ENCODE data around the gene UCP3. TPM values are rescaled to one million over a fixed set of nuclear protein-coding genes. Genes with fewer than 3 reads are reported as not detected.

The UCP3 gene
- total and polyA plus RNA-seq, 10 of the 15 experiments (the other 5 are each of a cell fraction or from before 2014, with no cell fraction given) = 0.02 to 1.9 (median 0.94) TPM

DNA sequence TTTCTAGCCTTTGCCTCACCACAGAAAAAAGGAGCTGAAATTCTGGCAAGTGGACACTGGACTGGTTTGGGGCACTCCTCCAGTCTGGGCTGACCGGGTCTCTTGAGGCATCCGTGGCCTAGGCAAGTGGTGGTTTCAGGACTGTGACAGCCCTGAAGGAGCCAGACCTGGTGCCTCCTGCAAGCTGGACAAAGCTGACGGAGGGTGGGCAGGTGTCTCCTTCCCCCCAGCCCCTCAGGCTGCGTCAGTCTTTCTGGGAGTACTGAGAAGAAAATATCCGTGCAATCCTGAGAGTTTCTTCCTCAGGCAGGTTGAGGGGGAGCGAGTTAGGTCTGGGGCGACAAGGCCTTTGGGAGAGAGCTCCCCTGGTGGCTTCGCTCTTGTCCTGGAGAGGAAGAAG, 4.3 kb upstream of the UCP3 start:
- Histone ChIP-seq H3K27ac (ENCODE audit: control insufficient read depth, insufficient read depth) (no peak overlapping the region), H3K9me3 (replicated peaks; ENCODE audit: control insufficient read depth, insufficient read depth, low read length) (no peaks in the 10 kb centered on the region), H3K4me2 (ENCODE audit: control insufficient read depth, insufficient read depth) (no peak overlapping the region), H3K9ac (ENCODE audit: control insufficient read depth, insufficient read depth, low read length) (no peak overlapping the region), H3K36me3 (ENCODE audit: control insufficient read depth in 2 of 2, insufficient read depth in 2 of 2, low read length in 1 of 2) (peaks cover 0 to 1% of the 10 kb centered on the region in 2 experiments), H3K4me3 (no peak overlapping the region), H4K20me1 (ENCODE audit: control insufficient read depth, insufficient read depth) (no peaks in the 10 kb centered on the region), H3K27me3 (replicated peaks in 1 of 2; ENCODE audit: control insufficient read depth in 2 of 2, insufficient read depth in 2 of 2, low read length in 1 of 2) (no peaks in the 10 kb centered on the region), H2AFZ (ENCODE audit: control insufficient read depth, low read depth, low read length) (no peak overlapping the region), H3K79me2 (ENCODE audit: control insufficient read depth, insufficient read depth, low read length) (no peaks in the 10 kb centered on the region), H3K4me1 (ENCODE audit: control insufficient read depth, insufficient read depth, low read length) (peaks cover 20% of the 10 kb centered on the region)
- ChIA-PET RAD21 (ENCODE audit: unreplicated experiment) (no interaction called here), CTCF (interaction anchor here (0.5 to 1.3 kb wide), 3 partner anchors 22 to 53 kb away, joined by 3 to 4 read pairs (median 3); no protein-coding TSS in a partner anchor), POLR2A (interaction anchor here (0.6 kb wide), 1 partner anchor 19 kb away, joined by 3 read pairs; no protein-coding TSS in a partner anchor), SMC1A (ENCODE audit: uncharacterized antibody, unreplicated experiment) (interaction anchor here (3.5 to 4.8 kb wide), 2 partner anchors 8 to 32 kb away, joined by 19 to 21 read pairs; partner anchors contain the start of gene UCP2)
- no peak for ATAC-seq
- in situ Hi-C loops (cut with MboI) (no loop called here), intact Hi-C loops (cut with micrococcal nuclease; ENCODE audit: unreplicated experiment) (no loop called here)
- FAIRE-seq = no peak
- WGBS (ENCODE audit: insufficient coverage, insufficient replicate concordance, low lambda C conversion rate, missing lambda C conversion rate) = 97% methylated on average over 8 of the region's 8 CpGs
- no peak for DNase-seq (ENCODE audit: low read depth, low spot score)
- no TSS peak for BruUV-seq (replicated peaks)
- TF ChIP-seq, protein P1, sequence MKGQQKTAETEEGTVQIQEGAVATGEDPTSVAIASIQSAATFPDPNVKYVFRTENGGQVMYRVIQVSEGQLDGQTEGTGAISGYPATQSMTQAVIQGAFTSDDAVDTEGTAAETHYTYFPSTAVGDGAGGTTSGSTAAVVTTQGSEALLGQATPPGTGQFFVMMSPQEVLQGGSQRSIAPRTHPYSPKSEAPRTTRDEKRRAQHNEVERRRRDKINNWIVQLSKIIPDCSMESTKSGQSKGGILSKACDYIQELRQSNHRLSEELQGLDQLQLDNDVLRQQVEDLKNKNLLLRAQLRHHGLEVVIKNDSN (IDR thresholded peaks at IDR 0.05; ENCODE audit: borderline replicate concordance, extremely low read length, insufficient read depth, low read depth, low read length) = no peak
- TF ChIP-seq FOXM1 (IDR thresholded peaks at IDR 0.05; ENCODE audit: low read depth, low read length) (no peak), FOXK2 (IDR thresholded peaks at IDR 0.05) (no peak), HCFC1 (IDR thresholded peaks at IDR 0.05; ENCODE audit: low read length) (no peak), MXI1 (IDR thresholded peaks at IDR 0.05; ENCODE audit: low read depth, low read length) (no peak), TAF1 (IDR thresholded peaks at IDR 0.05; ENCODE audit: borderline replicate concordance, low read depth, low read length) (no peak), PML (IDR thresholded peaks at IDR 0.05; ENCODE audit: low read length) (no peak), SIX5 (IDR thresholded peaks at IDR 0.05; ENCODE audit: low read depth, low read length, severe bottlenecking) (no peak), NFXL1 (IDR thresholded peaks at IDR 0.05; ENCODE audit: borderline replicate concordance) (no peak), TBL1XR1 (IDR thresholded peaks at IDR 0.05; ENCODE audit: low read depth, low read length) (no peak), MYB (IDR thresholded peaks at IDR 0.05; ENCODE audit: borderline replicate concordance, low read depth, low read length) (no peak), DPF2 (IDR thresholded peaks at IDR 0.05) (no peak), NBN (IDR thresholded peaks at IDR 0.05) (no peak), RAD51 (IDR thresholded peaks at IDR 0.05) (no peak)
- TF ChIP-seq, protein P2, sequence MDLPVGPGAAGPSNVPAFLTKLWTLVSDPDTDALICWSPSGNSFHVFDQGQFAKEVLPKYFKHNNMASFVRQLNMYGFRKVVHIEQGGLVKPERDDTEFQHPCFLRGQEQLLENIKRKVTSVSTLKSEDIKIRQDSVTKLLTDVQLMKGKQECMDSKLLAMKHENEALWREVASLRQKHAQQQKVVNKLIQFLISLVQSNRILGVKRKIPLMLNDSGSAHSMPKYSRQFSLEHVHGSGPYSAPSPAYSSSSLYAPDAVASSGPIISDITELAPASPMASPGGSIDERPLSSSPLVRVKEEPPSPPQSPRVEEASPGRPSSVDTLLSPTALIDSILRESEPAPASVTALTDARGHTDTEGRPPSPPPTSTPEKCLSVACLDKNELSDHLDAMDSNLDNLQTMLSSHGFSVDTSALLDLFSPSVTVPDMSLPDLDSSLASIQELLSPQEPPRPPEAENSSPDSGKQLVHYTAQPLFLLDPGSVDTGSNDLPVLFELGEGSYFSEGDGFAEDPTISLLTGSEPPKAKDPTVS (IDR thresholded peaks at IDR 0.05; ENCODE audit: low read depth, low read length) = no peak
- TF ChIP-seq, protein P3, sequence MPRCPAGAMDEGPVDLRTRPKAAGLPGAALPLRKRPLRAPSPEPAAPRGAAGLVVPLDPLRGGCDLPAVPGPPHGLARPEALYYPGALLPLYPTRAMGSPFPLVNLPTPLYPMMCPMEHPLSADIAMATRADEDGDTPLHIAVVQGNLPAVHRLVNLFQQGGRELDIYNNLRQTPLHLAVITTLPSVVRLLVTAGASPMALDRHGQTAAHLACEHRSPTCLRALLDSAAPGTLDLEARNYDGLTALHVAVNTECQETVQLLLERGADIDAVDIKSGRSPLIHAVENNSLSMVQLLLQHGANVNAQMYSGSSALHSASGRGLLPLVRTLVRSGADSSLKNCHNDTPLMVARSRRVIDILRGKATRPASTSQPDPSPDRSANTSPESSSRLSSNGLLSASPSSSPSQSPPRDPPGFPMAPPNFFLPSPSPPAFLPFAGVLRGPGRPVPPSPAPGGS (IDR thresholded peaks at IDR 0.05; ENCODE audit: borderline replicate concordance, insufficient read depth, low read depth, low read length, poor library complexity, severe bottlenecking) = no peak
- TF ChIP-seq, protein P4, sequence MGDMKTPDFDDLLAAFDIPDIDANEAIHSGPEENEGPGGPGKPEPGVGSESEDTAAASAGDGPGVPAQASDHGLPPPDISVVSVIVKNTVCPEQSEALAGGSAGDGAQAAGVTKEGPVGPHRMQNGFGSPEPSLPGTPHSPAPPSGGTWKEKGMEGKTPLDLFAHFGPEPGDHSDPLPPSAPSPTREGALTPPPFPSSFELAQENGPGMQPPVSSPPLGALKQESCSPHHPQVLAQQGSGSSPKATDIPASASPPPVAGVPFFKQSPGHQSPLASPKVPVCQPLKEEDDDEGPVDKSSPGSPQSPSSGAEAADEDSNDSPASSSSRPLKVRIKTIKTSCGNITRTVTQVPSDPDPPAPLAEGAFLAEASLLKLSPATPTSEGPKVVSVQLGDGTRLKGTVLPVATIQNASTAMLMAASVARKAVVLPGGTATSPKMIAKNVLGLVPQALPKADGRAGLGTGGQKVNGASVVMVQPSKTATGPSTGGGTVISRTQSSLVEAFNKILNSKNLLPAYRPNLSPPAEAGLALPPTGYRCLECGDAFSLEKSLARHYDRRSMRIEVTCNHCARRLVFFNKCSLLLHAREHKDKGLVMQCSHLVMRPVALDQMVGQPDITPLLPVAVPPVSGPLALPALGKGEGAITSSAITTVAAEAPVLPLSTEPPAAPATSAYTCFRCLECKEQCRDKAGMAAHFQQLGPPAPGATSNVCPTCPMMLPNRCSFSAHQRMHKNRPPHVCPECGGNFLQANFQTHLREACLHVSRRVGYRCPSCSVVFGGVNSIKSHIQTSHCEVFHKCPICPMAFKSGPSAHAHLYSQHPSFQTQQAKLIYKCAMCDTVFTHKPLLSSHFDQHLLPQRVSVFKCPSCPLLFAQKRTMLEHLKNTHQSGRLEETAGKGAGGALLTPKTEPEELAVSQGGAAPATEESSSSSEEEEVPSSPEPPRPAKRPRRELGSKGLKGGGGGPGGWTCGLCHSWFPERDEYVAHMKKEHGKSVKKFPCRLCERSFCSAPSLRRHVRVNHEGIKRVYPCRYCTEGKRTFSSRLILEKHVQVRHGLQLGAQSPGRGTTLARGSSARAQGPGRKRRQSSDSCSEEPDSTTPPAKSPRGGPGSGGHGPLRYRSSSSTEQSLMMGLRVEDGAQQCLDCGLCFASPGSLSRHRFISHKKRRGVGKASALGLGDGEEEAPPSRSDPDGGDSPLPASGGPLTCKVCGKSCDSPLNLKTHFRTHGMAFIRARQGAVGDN (IDR thresholded peaks at IDR 0.05) = no peak

All from GM12878 (cell line).